Spleen (tissue), 11 donors: ENCODE results near the gene LSAMP. TPM values are rescaled to one million over a fixed set of nuclear protein-coding genes. Genes with fewer than 3 reads are reported as not detected.

ENCODE experiments used
- DNase-seq: peaks from one replicate; pipeline ENCODE4 v3.0.0-alpha.2; 2020
- H3K27ac ChIP-seq, 8 donors: fragments of 200-600 bp; sonication (generic) in 7 of 8; 1 replicate in 4 of 8; 2 replicates in 4 of 8; pipeline versions ENCODE4 v1.5.0 to v1.8.0; 2016 to 2021; ENCODE audit warnings: inconsistent platforms in 4 of 8, mild to moderate bottlenecking in 4 of 8, moderate library complexity in 1 of 8
- H3K27me3 ChIP-seq, 7 donors: fragments of 200-600 bp; sonication (generic) in 6 of 7; replicated peaks in 1 of 7; 1 replicate in 4 of 7; 2 replicates in 3 of 7; pipeline versions ENCODE4 v1.5.0 to v1.8.0; 2016 to 2021; ENCODE audit warnings: inconsistent platforms in 3 of 7, mild to moderate bottlenecking in 1 of 7
- H3K36me3 ChIP-seq, 6 donors: fragments of 200-600 bp; sonication (generic) in 5 of 6; 1 replicate in 4 of 6; 2 replicates in 2 of 6; pipeline versions ENCODE4 v1.5.0 to v1.8.0; 2016 to 2021; ENCODE audit warnings: inconsistent platforms in 2 of 6
- H3K4me1 ChIP-seq, 6 donors: fragments of 200-600 bp; sonication (generic) in 5 of 6; 1 replicate in 3 of 6; 2 replicates in 3 of 6; pipeline versions ENCODE4 v1.5.0 to v1.8.0; 2016 to 2021; ENCODE audit warnings: inconsistent platforms in 3 of 6
- H3K4me3 ChIP-seq, 8 donors: fragments of 200-600 bp; sonication (generic) in 7 of 8; 1 replicate in 4 of 8; 2 replicates in 4 of 8; pipeline versions ENCODE4 v1.5.0 to v1.8.0; 2016 to 2021; ENCODE audit warnings: inconsistent platforms in 4 of 8, mild to moderate bottlenecking in 4 of 8, moderate library complexity in 2 of 8
- H3K9me3 ChIP-seq, 8 donors: fragments of 200-600 bp; sonication (generic) in 7 of 8; 1 replicate in 4 of 8; 2 replicates in 4 of 8; pipeline versions ENCODE4 v1.5.0 to v1.8.0; 2016 to 2021; ENCODE audit warnings: inconsistent platforms in 4 of 8
- POLR2A ChIP-seq, 3 donors: fragments of 450-650 bp; IDR thresholded peaks; one replicate each; pipeline ENCODE4 v1.5.1; 2017; ENCODE audit warnings: antibody characterized with exemption in 3 of 3, mild to moderate bottlenecking in 1 of 3
- POLR2AphosphoS5 ChIP-seq, 3 donors: sonication (generic); formaldehyde crosslinking; IDR thresholded peaks; one replicate each; pipeline ENCODE4 v1.5.1; 2017; ENCODE audit warnings: antibody characterized with exemption in 3 of 3
- WGBS, 5 donors: extraction: QIAGEN DNeasy Blood & Tissue Kit in 3 of 5; methylation state at CpG; one replicate each; pipeline versions ENCODE4 v1.1.5 to v1.1.7; 2013 to 2018; 5-methylcytosine and 5-hydroxymethylcytosine counted together
- intact Hi-C: fragments of 100-400 bp; cut with DNase I; formaldehyde crosslinking; loops from one replicate; pipeline ENCODE4 v1.15.0; 2023; ENCODE audit warnings: low total_unique reads
- polyA plus RNA-seq, 3 donors: library from polyadenylated mRNA; stranded (reverse); fragments of 200-250 nt; gene quantifications; one replicate each; pipeline ENCODE4 v1.2.1, GENCODE V29; 2013
- total RNA-seq, 7 donors: library from RNA; depleted of rRNA in 3 of 7; stranded (reverse); fragments of >200 nt in 3 of 7; fragmentation: NEBNext Ultra II Directional in 4 of 7; extraction: Animal tissue kit (Norgen Biotek cat#: 25700) in 4 of 7; gene quantifications; one replicate each; pipeline versions ENCODE4 v1.1.0 to v1.2.1, GENCODE V29; 2016 to 2021
- TF ChIP-seq, protein P1 (sequence below), 11 experiments: fragments of 200-600 bp in 7 of 11; fragments of 450-650 bp in 4 of 11; sonication (generic) in 4 of 11; IDR thresholded peaks in 8 of 11; conservative IDR thresholded peaks in 3 of 11; 1 replicate in 7 of 11; 2 replicates in 4 of 11; pipeline versions ENCODE4 v1.4.0 to v1.8.0; 2016 to 2021; ENCODE audit warnings: antibody characterized with exemption in 11 of 11, inconsistent platforms in 4 of 11, mild to moderate bottlenecking in 1 of 11
- donor health status: healthy with polysubstance abuse.
- donor health status: DM: no; HTN: no; CAD: no; lungs with moderate emphysema.
- donor health status: DM: no; HTN: no; CAD: no.
- donor health status: Bipolar disorder and iron deficiency.
- donor health status: healthy.
- donor health status: DM: no; HTN: no; CAD: no.
- donor health status: DM: yes; HTN: yes; CAD: no.

The LSAMP gene
- total and polyA plus RNA-seq, 10 donors = 0.45 to 6.8 (median 1.3) TPM

DNA sequence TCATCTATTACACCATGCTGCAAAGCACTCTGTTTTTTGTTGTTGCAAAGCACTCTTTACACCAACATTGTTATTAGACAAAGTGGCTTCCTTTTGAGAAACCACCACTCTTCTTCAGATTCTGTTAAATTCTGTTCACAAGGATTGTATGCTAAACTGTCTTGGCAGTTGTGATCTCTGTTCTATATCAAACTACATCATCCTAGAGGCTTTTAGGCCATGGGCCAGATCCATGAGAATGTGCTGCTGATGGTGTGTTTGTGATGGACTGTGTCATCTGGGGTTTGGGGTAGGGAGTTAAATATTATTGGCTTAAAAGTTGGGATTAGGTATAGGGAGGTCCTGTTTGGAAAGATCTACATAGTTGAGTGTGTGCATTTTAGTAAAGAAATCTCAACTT is 592.2 kb downstream of the LSAMP start:
- H3K36me3 ChIP-seq = no peaks in the 10 kb centered on the region
- TF ChIP-seq POLR2AphosphoS5 (IDR thresholded peaks at IDR 0.05) (no peak), POLR2A (IDR thresholded peaks at IDR 0.05) (no peak)
- TF ChIP-seq, protein P1, sequence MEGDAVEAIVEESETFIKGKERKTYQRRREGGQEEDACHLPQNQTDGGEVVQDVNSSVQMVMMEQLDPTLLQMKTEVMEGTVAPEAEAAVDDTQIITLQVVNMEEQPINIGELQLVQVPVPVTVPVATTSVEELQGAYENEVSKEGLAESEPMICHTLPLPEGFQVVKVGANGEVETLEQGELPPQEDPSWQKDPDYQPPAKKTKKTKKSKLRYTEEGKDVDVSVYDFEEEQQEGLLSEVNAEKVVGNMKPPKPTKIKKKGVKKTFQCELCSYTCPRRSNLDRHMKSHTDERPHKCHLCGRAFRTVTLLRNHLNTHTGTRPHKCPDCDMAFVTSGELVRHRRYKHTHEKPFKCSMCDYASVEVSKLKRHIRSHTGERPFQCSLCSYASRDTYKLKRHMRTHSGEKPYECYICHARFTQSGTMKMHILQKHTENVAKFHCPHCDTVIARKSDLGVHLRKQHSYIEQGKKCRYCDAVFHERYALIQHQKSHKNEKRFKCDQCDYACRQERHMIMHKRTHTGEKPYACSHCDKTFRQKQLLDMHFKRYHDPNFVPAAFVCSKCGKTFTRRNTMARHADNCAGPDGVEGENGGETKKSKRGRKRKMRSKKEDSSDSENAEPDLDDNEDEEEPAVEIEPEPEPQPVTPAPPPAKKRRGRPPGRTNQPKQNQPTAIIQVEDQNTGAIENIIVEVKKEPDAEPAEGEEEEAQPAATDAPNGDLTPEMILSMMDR (IDR thresholded peaks at IDR 0.05 in 8 of 11, conservative IDR thresholded peaks at IDR 0.05 in 3 of 11) = no peak
- no peaks in the 10 kb centered on the region for H3K9me3 ChIP-seq
- no peak overlapping the region for H3K4me3 ChIP-seq
- intact Hi-C loops = no loop called here
- no peak for DNase-seq
- H3K4me1 ChIP-seq = no peaks in the 10 kb centered on the region
- peaks cover 0 to 3% (median 0%) of the 10 kb centered on the region in 7 donors for H3K27me3 ChIP-seq
- no peak overlapping the region for H3K27ac ChIP-seq

DNA sequence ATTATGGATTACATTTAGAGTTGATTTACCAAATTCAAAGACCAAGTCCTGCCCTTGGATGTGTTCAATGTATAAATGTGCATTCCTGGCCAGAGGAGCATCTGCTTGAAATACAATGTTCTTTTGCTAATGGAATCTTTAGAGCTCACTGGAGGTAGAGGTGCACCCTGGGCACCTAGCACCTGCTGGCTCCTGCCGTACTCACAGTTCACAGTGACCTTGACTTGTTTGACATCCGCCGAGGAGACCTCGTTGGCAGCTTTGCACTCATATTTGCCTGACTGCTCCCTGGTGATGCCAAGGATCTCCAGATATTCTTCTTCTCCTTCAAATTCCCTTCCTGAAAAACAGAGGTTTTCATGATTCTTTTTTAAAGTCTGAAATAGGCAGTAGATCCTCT is 593.0 kb downstream of the LSAMP start:
- H3K27me3 ChIP-seq = no peaks in the 10 kb centered on the region
- no peaks in the 10 kb centered on the region for H3K9me3 ChIP-seq
- no peaks in the 10 kb centered on the region for H3K36me3 ChIP-seq
- 76 to 97% (median 83%) methylated on average over 4 of the region's 4 CpGs for WGBS, 5 donors
- no peak overlapping the region for H3K4me3 ChIP-seq
- no peak for TF ChIP-seq POLR2A (IDR thresholded peaks at IDR 0.05)
- TF ChIP-seq POLR2AphosphoS5 (IDR thresholded peaks at IDR 0.05) = no peak
- TF ChIP-seq, protein P1 (IDR thresholded peaks at IDR 0.05 in 8 of 11, conservative IDR thresholded peaks at IDR 0.05 in 3 of 11) = no peak
- H3K27ac ChIP-seq = no peak overlapping the region
- H3K4me1 ChIP-seq = no peaks in the 10 kb centered on the region
- intact Hi-C loops = no loop called here
- DNase-seq = no peak

DNA sequence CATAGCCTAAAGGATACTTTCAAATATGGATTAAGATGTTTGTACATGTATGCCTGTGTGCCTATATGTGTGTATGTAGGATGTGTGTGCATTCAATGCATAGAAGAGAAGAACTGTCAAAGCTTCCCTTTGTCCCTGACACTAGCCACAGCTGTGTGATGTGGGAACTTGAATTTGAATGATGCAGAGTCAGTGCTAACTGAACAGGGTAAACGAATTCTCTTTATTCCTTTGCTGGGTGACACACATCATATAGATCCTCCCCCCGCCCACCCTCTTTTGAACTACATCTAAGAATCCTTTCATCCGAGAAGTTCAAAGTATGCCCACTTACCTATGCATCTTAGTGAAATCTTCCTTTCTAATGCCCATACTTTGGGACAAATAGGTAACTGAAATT is 593.7 kb downstream of the LSAMP start:
- intact Hi-C loops = no loop called here
- TF ChIP-seq, protein P1 (IDR thresholded peaks at IDR 0.05 in 8 of 11, conservative IDR thresholded peaks at IDR 0.05 in 3 of 11) = no peak
- TF ChIP-seq POLR2A (IDR thresholded peaks at IDR 0.05) = no peak
- no peak for TF ChIP-seq POLR2AphosphoS5 (IDR thresholded peaks at IDR 0.05)
- H3K36me3 ChIP-seq = no peaks in the 10 kb centered on the region
- no peaks in the 10 kb centered on the region for H3K9me3 ChIP-seq
- WGBS, 5 donors = 72 to 81% (median 73%) methylated on average over 3 of the region's 3 CpGs
- H3K4me3 ChIP-seq = no peak overlapping the region
- no peaks in the 10 kb centered on the region for H3K27me3 ChIP-seq
- DNase-seq = no peak
- H3K4me1 ChIP-seq = no peaks in the 10 kb centered on the region
- no peak overlapping the region for H3K27ac ChIP-seq

DNA sequence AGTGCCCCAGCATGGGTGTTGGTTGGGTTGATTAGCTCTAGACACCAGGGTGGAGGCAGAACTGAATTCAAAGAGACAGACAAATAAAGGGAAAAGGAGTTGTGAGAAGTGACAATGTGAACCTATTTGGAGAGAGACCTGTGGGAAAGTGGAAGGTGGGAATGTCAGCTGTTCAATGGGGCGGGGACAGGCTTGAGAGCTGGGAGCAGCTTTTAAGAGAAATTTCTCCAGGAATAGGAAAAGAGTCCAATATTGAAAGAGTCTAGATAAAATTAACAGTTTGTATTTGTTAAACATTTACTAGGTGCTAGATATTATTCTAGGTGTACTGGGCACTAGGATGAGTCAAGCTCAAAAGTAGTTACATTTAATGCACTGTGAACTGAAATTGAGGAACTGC is 596.6 kb downstream of the LSAMP start:
- intact Hi-C loops = no loop called here
- TF ChIP-seq, protein P1 (IDR thresholded peaks at IDR 0.05 in 8 of 11, conservative IDR thresholded peaks at IDR 0.05 in 3 of 11) = no peak
- no peak for TF ChIP-seq POLR2AphosphoS5 (IDR thresholded peaks at IDR 0.05)
- TF ChIP-seq POLR2A (IDR thresholded peaks at IDR 0.05) = no peak
- 85 to 95% (median 89%) methylated on average over 1 of the region's 1 CpG for WGBS, 5 donors
- DNase-seq = no peak
- Histone ChIP-seq H3K4me1 (no peaks in the 10 kb centered on the region), H3K4me3 (no peak overlapping the region), H3K36me3 (no peaks in the 10 kb centered on the region), H3K27ac (no peak overlapping the region), H3K9me3 (no peaks in the 10 kb centered on the region), H3K27me3 (no peaks in the 10 kb centered on the region)
